Keratinocyte (primary cell): ENCODE results near the gene PI3. TPM values are rescaled to one million over a fixed set of nuclear protein-coding genes. Genes with fewer than 3 reads are reported as not detected.

Experiments
- DNase-seq: peaks from one replicate; pipeline ENCODE4 v3.0.0-alpha.2; 2011; ENCODE audit warnings: low read depth, missing footprints, low spot score
- FAIRE-seq: peaks from 2 replicates; lab custom pipeline; 2011; peaks lifted over from hg19 to GRCh38; lab: Jason Lieb, UNC
- H2AFZ ChIP-seq: 2 replicates; pipeline ENCODE4 v1.6.0; 2012; ENCODE audit warnings: low read length, control low read depth, inconsistent platforms; ENCODE audit not compliant: control insufficient read depth
- H3K27ac ChIP-seq: 2 replicates; pipeline ENCODE4 v1.5.1; 2011; ENCODE audit warnings: low read length; ENCODE audit not compliant: control insufficient read depth, insufficient read depth
- H3K27me3 ChIP-seq: 3 replicates; pipeline ENCODE4 v1.6.0; 2011; ENCODE audit warnings: low read length; ENCODE audit not compliant: control insufficient read depth, insufficient read depth; ENCODE audit errors: extremely low read depth
- H3K36me3 ChIP-seq, 2 experiments: 2 replicates in 1 of 2; 3 replicates in 1 of 2; pipeline ENCODE4 v1.5.1; 2011; ENCODE audit warnings: low read length in 2 of 2, mild to moderate bottlenecking in 1 of 2; ENCODE audit not compliant: control insufficient read depth in 2 of 2, insufficient read depth in 2 of 2; ENCODE audit errors: extremely low read depth in 1 of 2
- H3K4me1 ChIP-seq: 3 replicates; pipeline ENCODE4 v1.5.1; 2011; ENCODE audit warnings: low read length; ENCODE audit not compliant: control insufficient read depth, insufficient read depth; ENCODE audit errors: extremely low read depth
- H3K4me2 ChIP-seq: 3 replicates; pipeline ENCODE4 v1.6.0; 2011; ENCODE audit warnings: low read depth, low read length; ENCODE audit not compliant: control insufficient read depth, insufficient read depth; ENCODE audit errors: extremely low read depth
- H3K4me3 ChIP-seq, 3 experiments: fragments of 200-600 bp in 1 of 3; sonication (generic) in 1 of 3; 2 replicates in 2 of 3; 3 replicates in 1 of 3; pipeline ENCODE4 v1.5.1; 2011 to 2016; ENCODE audit warnings: low read length in 3 of 3, mild to moderate bottlenecking in 3 of 3, control low read depth in 2 of 3, inconsistent platforms in 1 of 3, low read depth in 1 of 3, mixed read lengths in 1 of 3, mixed run types in 1 of 3, moderate library complexity in 1 of 3; ENCODE audit not compliant: control insufficient read depth in 2 of 3, insufficient read depth in 2 of 3; ENCODE audit errors: extremely low read depth in 1 of 3
- H3K79me2 ChIP-seq: 2 replicates; pipeline ENCODE4 v1.6.0; 2012; ENCODE audit warnings: low read length; ENCODE audit not compliant: control insufficient read depth, insufficient read depth
- H3K9ac ChIP-seq: 3 replicates; pipeline ENCODE4 v1.6.0; 2011; ENCODE audit warnings: low read length; ENCODE audit not compliant: control insufficient read depth, insufficient read depth; ENCODE audit errors: extremely low read depth
- H3K9me1 ChIP-seq: 3 replicates; pipeline ENCODE4 v1.6.0; 2011; ENCODE audit warnings: low read length; ENCODE audit not compliant: control insufficient read depth, insufficient read depth; ENCODE audit errors: extremely low read depth
- H3K9me3 ChIP-seq: 2 replicates; pipeline ENCODE4 v1.5.1; 2012; ENCODE audit warnings: low read depth, low read length; ENCODE audit not compliant: control insufficient read depth
- H4K20me1 ChIP-seq: 3 replicates; pipeline ENCODE4 v1.6.0; 2011; ENCODE audit warnings: low read length; ENCODE audit not compliant: control insufficient read depth, insufficient read depth; ENCODE audit errors: extremely low read depth
- CTCF ChIP-seq, 3 experiments: IDR thresholded peaks in 1 of 3; conservative IDR thresholded peaks in 1 of 3; optimal IDR thresholded peaks in 1 of 3; 2 replicates in 2 of 3; 3 replicates in 1 of 3; pipeline versions ENCODE3 to v1.5.1; 2011; ENCODE audit warnings: low read length in 3 of 3, mild to moderate bottlenecking in 3 of 3, moderate library complexity in 2 of 3, control low read depth in 1 of 3, inconsistent platforms in 1 of 3; ENCODE audit not compliant: insufficient read depth in 2 of 3; ENCODE audit errors: extremely low read depth in 1 of 3
- EZH2 ChIP-seq: IDR thresholded peaks from one replicate; pipeline ENCODE4 v1.6.1; 2012; ENCODE audit warnings: inconsistent platforms, mild to moderate bottlenecking, low read length, moderate library complexity
- dilution Hi-C: fragments of 300-500 bp; cut with MboI; formaldehyde crosslinking; loops from one replicate; pipeline ENCODE4 v1.7.0; 2020; ENCODE audit warnings: low sequenced_read_pairs; ENCODE audit not compliant: extremely low pct_ligation_motif_present
- polyA plus RNA-seq, 5 experiments: library from polyadenylated mRNA; depleted of rRNA in 3 of 5; stranded (reverse) in 3 of 5; stranded (forward) in 1 of 5; unstranded in 1 of 5; fragments of >200 nt; gene quantifications; 1 replicate in 1 of 5; 2 replicates in 3 of 5; 3 replicates in 1 of 5; pipeline versions ENCODE4 v1.2.1 to v1.2.3, GENCODE V29; 2011 to 2012; ENCODE audit warnings: missing spikeins in 2 of 5, low read depth in 1 of 5, low replicate concordance in 1 of 5

The PI3 gene
- polyA plus RNA-seq, 1 donor (not counting 4 experiments of a cell fraction or from before 2014, with no cell fraction given) = 71.1 TPM

GRCh38 chr20:45211569-45212474 lies 37.1 kb downstream of the PI3 start:
- FAIRE-seq (no peak), DNase-seq (no peak)
- Histone ChIP-seq H3K36me3 (no peaks in the 10 kb centered on the region), H2AFZ (no peak overlapping the region), H3K4me3 (no peak overlapping the region), H3K79me2 (no peaks in the 10 kb centered on the region), H3K9me1 (no peaks in the 10 kb centered on the region), H4K20me1 (no peaks in the 10 kb centered on the region), H3K9ac (no peak overlapping the region), H3K4me2 (no peak overlapping the region), H3K9me3 (no peaks in the 10 kb centered on the region), H3K27me3 (no peaks in the 10 kb centered on the region), H3K4me1 (no peaks in the 10 kb centered on the region), H3K27ac (no peak overlapping the region)
- dilution Hi-C loops = no loop called here
- TF ChIP-seq CTCF (optimal IDR thresholded peaks at IDR 0.05 in 1 of 3, IDR thresholded peaks at IDR 0.05 in 1 of 3, conservative IDR thresholded peaks at IDR 0.05 in 1 of 3; ENCODE audit: extremely low read depth in 1 of 3, insufficient read depth in 2 of 3, low read length in 3 of 3) (no peak), EZH2 (no peak)

- Histone ChIP-seq H3K79me2 (no peaks in the 10 kb centered on the region), H4K20me1 (no peaks in the 10 kb centered on the region), H3K9ac (no peak overlapping the region), H3K27me3 (no peaks in the 10 kb centered on the region), H3K4me1 (no peaks in the 10 kb centered on the region), H3K9me3 (no peaks in the 10 kb centered on the region), H2AFZ (no peak overlapping the region), H3K27ac (no peak overlapping the region), H3K9me1 (no peaks in the 10 kb centered on the region), H3K4me3 (no peak overlapping the region), H3K36me3 (no peaks in the 10 kb centered on the region), H3K4me2 (no peak overlapping the region)
- FAIRE-seq (no peak), DNase-seq (no peak)
- no peak for TF ChIP-seq CTCF (optimal IDR thresholded peaks at IDR 0.05 in 1 of 3, IDR thresholded peaks at IDR 0.05 in 1 of 3, conservative IDR thresholded peaks at IDR 0.05 in 1 of 3; ENCODE audit: extremely low read depth in 1 of 3, insufficient read depth in 2 of 3, low read length in 3 of 3)
- TF ChIP-seq EZH2 = no peak
- dilution Hi-C loops = no loop called here
These were observed 38.1 kb downstream of the PI3 start for GRCh38 chr20:45212836-45213235.
